DND-41 (cell line): Measurements from ENCODE around the gene OSBPL9.

Experiments
- ATAC-seq: fragments of 200-7000 bp; cut with Tn5 transposase; 3 replicates; pipeline ENCODE4 v1.9.1; 2021; ENCODE audit warnings: low read depth; ENCODE audit not compliant: insufficient read depth
- DNase-seq: peaks from one replicate; pipeline ENCODE4 v3.0.0-alpha.2; 2020
- H2AFZ ChIP-seq: 2 replicates; pipeline ENCODE4 v1.6.0; 2012; ENCODE audit warnings: low read depth, low read length
- H3K27ac ChIP-seq: 2 replicates; pipeline ENCODE4 v1.5.1; 2012; ENCODE audit warnings: low read length, inconsistent platforms
- H3K27me3 ChIP-seq: fragments of 200-600 bp; sonication (generic); 2 replicates; pipeline ENCODE4 v1.6.0; 2012; ENCODE audit warnings: low read length, mild to moderate bottlenecking, inconsistent platforms; ENCODE audit not compliant: insufficient read depth, poor library complexity
- H3K36me3 ChIP-seq: 2 replicates; pipeline ENCODE4 v1.5.1; 2012; ENCODE audit warnings: low read length, inconsistent platforms; ENCODE audit not compliant: insufficient read depth
- H3K4me1 ChIP-seq: 2 replicates; pipeline ENCODE4 v1.5.1; 2012; ENCODE audit warnings: mild to moderate bottlenecking, low read length; ENCODE audit not compliant: insufficient read depth
- H3K4me2 ChIP-seq: 2 replicates; pipeline ENCODE4 v1.6.0; 2012; ENCODE audit warnings: mild to moderate bottlenecking, moderate library complexity, low read length, inconsistent platforms; ENCODE audit not compliant: insufficient read depth
- H3K4me3 ChIP-seq, 2 experiments: fragments of 200-600 bp in 1 of 2; shearing (Covaris generic) in 1 of 2; 2 replicates each; pipeline ENCODE4 v1.5.1; 2012 to 2016; ENCODE audit warnings: inconsistent platforms in 2 of 2, low read length in 2 of 2, mild to moderate bottlenecking in 2 of 2, low read depth in 1 of 2, moderate library complexity in 1 of 2
- H3K79me2 ChIP-seq: 2 replicates; pipeline ENCODE4 v1.6.0; 2012; ENCODE audit warnings: low read length, inconsistent platforms; ENCODE audit not compliant: insufficient read depth
- H3K9ac ChIP-seq: 2 replicates; pipeline ENCODE4 v1.6.0; 2012; ENCODE audit warnings: low read depth, mild to moderate bottlenecking, inconsistent platforms, low read length, moderate library complexity
- H3K9me3 ChIP-seq: 2 replicates; pipeline ENCODE4 v1.5.1; 2012; ENCODE audit warnings: low read length, moderate library complexity, mild to moderate bottlenecking, inconsistent platforms; ENCODE audit not compliant: insufficient read depth, severe bottlenecking
- H4K20me1 ChIP-seq: 2 replicates; pipeline ENCODE4 v1.6.0; 2012; ENCODE audit warnings: low read length; ENCODE audit not compliant: insufficient read depth
- EZH2 ChIP-seq: IDR thresholded peaks from 3 replicates; pipeline ENCODE4 v1.6.1; 2012; ENCODE audit warnings: borderline replicate concordance, low read depth, mild to moderate bottlenecking, moderate library complexity, low read length, inconsistent platforms; ENCODE audit not compliant: severe bottlenecking
- TF ChIP-seq, protein P1 (sequence below): IDR thresholded peaks from 2 replicates; pipeline ENCODE4 v1.5.1; 2012; ENCODE audit warnings: borderline replicate concordance, low read length, moderate library complexity, mild to moderate bottlenecking; ENCODE audit not compliant: poor library complexity, severe bottlenecking; ENCODE audit errors: extremely low read depth

OSBPL9 gene

DNA sequence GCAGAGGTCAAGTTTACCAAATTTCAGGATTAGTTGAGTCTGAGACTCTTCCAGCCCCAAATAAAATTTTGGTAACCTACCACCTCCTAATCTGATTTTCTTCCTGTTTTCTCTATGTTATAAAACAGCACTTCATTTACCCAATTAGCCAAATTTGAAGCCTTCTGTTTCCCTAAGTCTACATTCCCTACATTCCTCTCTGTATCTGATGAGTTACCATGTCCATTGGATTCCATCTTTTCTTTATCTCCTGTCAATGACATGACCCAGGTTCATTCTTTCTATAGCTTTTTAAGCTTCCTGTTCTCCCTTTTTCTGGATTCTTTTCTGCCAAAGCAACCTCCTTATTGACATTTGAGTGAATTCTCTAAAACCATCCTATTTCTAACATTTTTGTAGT is 72.8 kb downstream of the OSBPL9 start:
- Histone ChIP-seq H3K4me2 (no peak overlapping the region), H3K9ac (no peak overlapping the region), H3K79me2 (no peaks in the 10 kb centered on the region)

DNA sequence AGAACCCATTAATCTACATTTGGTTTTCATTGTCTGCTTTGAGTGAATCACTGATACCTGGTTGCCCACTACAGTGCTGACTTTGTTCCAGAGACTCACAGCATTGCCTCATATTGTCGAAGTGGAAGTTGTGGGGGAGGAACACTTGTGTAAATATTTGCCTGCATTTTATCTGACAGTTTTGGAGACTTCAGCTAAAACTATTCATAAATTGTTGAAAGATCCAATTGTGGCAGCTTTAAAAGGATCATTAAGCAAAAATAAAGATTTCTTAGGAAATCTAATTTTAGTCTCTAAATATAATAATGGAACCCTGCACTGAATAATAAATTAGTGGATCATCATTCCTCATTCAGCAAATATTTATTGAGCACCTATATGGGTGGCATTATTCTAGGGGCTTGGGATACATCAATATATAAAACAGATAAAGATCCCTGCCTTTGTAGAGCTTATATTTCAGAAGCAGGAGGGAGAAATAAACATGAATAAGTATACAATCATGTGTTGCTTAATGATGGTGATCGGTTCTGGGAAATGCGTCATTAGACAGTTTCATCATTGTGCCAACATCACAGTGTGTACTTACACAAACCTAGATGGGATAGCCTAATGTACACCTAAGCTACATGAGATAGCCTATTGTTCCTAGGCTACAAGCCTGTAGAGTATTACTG is 73.5 kb downstream of the OSBPL9 start:
- ATAC-seq = no peak
- H3K4me3 ChIP-seq = no peak overlapping the region
- no peaks in the 10 kb centered on the region for H3K9me3 ChIP-seq
- H3K27ac ChIP-seq = no peak overlapping the region
- DNase-seq = no peak
- H3K9ac ChIP-seq = no peak overlapping the region
- H3K27me3 ChIP-seq = no peaks in the 10 kb centered on the region
- H3K4me2 ChIP-seq = no peak overlapping the region
- H3K36me3 ChIP-seq = no peaks in the 10 kb centered on the region
- H4K20me1 ChIP-seq = peaks cover 4% of the 10 kb centered on the region; the same call in 1 of the 2 replicates
- no peak for TF ChIP-seq EZH2
- TF ChIP-seq, protein P1, sequence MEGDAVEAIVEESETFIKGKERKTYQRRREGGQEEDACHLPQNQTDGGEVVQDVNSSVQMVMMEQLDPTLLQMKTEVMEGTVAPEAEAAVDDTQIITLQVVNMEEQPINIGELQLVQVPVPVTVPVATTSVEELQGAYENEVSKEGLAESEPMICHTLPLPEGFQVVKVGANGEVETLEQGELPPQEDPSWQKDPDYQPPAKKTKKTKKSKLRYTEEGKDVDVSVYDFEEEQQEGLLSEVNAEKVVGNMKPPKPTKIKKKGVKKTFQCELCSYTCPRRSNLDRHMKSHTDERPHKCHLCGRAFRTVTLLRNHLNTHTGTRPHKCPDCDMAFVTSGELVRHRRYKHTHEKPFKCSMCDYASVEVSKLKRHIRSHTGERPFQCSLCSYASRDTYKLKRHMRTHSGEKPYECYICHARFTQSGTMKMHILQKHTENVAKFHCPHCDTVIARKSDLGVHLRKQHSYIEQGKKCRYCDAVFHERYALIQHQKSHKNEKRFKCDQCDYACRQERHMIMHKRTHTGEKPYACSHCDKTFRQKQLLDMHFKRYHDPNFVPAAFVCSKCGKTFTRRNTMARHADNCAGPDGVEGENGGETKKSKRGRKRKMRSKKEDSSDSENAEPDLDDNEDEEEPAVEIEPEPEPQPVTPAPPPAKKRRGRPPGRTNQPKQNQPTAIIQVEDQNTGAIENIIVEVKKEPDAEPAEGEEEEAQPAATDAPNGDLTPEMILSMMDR = no peak
- H2AFZ ChIP-seq = no peak overlapping the region
- no peaks in the 10 kb centered on the region for H3K4me1 ChIP-seq
- H3K79me2 ChIP-seq = no peaks in the 10 kb centered on the region

More for the DNA sequence above, 72.8 kb downstream of the OSBPL9 start:
- TF ChIP-seq, protein P1 = no peak
- no peak for TF ChIP-seq EZH2
- Histone ChIP-seq H3K4me1 (no peaks in the 10 kb centered on the region), H2AFZ (no peak overlapping the region), H3K27me3 (no peaks in the 10 kb centered on the region), H4K20me1 (peaks cover 4% of the 10 kb centered on the region; the same call in 1 of the 2 replicates), H3K4me3 (no peak overlapping the region), H3K27ac (no peak overlapping the region), H3K9me3 (no peaks in the 10 kb centered on the region), H3K36me3 (no peaks in the 10 kb centered on the region)
- no peak for ATAC-seq
- no peak for DNase-seq

DNA sequence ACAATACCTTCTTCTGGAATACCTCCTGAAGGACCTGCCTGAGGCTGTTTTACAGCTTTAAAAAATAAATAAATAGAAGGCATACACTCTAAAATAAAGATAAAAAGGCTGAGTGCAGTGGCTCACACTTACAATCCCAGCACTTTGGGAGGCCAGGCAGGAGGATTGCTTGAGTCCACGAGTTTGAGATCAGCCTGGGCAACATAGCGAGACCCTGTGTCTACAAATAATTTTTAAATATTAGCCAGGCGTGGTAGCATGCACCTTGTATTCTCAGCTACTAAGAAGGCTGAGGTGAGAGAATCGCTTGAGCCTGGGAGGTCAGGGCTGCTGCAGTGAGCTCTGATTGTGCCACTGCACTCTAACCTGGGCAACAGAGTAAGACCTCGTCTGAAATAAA is 75.0 kb downstream of the OSBPL9 start:
- DNase-seq = no peak
- TF ChIP-seq, protein P1 = no peak
- TF ChIP-seq EZH2 = no peak
- H3K4me2 ChIP-seq = no peak overlapping the region
- no peak overlapping the region for H3K27ac ChIP-seq
- no peaks in the 10 kb centered on the region for H3K36me3 ChIP-seq
- H4K20me1 ChIP-seq = no peaks in the 10 kb centered on the region
- no peaks in the 10 kb centered on the region for H3K4me1 ChIP-seq
- no peaks in the 10 kb centered on the region for H3K27me3 ChIP-seq
- H3K9ac ChIP-seq = no peak overlapping the region
- H3K79me2 ChIP-seq = no peaks in the 10 kb centered on the region
- no peak overlapping the region for H2AFZ ChIP-seq
- no peak overlapping the region for H3K4me3 ChIP-seq
- ATAC-seq = no peak
- H3K9me3 ChIP-seq = no peaks in the 10 kb centered on the region
